DMS79 treated with DMSO at 0.1 percent for 48 hours (cell line): ENCODE data around the gene NTNG1.

Experiments
- DNase-seq: peaks from one replicate; lab custom pipeline; 2025; lab: John Stamatoyannopoulos, UW

NTNG1 gene

DNA sequence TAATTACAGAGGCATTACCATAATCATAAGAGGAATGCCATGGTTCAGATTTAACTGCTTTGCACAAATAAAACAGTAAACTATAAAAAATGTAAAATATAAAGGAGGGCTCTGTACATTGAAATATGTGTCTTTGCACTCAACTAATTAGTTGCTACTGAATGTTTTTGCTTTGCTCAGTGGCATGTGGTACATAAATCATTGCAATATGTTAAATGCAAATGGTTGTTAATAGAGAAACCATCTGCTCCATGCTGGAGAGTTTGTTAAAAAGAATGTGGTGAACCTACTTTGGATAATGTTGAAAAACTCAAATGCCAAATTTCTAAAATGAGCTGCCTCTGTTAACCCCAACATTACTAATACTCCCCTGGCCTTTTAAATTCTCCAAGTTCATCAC lies 201.5 kb downstream of the NTNG1 start:
- no peak for DNase-seq

DNA sequence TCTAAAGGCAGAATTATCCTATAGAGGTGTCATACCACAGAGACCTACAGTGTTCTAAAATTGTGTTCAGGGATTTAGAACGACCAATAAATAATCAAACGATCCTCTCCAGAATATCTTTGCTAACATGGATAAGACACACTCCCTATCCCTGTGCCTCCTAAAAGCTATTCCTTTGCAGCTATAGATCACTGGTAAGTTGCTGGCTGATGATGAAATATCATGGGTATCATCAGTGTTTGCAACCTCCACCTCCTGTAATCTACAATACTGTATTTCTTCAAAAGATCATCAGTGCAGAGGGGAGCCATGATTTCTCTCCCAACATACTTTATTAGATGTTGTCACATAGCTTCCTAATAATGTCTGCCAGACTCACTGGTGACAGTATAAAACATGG lies 201.9 kb downstream of the NTNG1 start:
- no peak for DNase-seq

DNA sequence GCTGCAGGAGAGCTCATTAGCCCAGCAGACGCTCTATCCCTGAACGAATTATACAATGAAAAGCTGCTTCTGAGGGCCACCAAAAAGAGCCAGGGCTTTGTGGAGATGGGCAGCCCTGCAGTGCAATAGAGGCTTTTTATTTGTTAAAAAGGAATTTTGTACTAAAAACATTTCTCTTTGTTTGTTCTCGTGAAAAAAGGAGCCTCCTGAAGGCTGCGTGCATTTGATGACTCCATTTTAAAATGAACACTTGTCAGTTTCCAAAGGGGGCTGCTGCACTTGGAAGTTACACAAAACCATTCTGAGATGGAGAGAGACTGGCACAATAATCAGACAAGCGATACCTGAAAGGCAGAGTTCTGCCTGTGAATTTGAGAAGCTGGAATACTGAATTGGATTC lies 202.8 kb downstream of the NTNG1 start:
- DNase-seq = no peak

DNA sequence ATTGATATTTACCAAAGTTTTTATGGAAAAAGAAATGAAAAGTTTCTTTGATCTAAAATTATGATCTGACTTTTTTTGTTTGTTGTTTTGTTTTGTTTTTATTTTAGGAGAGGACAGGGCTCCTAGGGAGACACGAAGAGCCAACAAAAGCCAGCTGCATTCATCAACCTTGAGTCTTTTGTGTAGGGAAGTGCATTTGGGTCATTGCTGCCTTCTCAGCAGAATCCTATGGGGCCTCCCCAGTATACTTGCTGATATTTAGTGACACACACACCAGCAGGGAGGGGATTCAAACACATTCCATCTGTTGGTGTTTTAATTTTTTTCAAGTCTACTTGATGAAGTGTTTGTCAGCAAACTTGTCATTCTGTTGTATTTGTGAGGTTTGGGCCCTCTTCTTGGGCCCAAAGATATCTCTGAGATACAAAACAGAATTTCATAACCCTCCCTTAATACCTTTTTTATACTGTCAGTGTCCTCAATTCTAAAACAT lies 203.5 kb downstream of the NTNG1 start:
- DNase-seq = no peak

DNA sequence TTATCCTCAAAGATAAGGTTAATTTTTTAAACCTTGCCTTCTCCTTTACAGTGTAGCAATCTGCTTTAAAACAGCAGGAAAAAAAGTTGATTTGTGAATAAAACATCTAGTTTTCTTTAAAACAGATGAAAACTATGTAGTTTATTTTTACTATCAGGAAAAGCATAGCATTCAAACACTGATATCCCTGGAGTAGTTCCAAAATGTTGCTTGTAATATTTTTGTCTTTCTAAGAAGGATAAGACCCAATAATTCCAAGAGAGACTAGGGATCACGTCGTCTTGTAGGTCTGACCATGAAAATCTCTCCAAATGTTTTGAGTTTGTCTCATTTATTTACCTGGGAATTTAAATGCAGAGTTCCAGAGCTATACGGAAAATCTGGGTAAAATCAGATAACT lies 204.0 kb downstream of the NTNG1 start:
- DNase-seq = no peak

DNA sequence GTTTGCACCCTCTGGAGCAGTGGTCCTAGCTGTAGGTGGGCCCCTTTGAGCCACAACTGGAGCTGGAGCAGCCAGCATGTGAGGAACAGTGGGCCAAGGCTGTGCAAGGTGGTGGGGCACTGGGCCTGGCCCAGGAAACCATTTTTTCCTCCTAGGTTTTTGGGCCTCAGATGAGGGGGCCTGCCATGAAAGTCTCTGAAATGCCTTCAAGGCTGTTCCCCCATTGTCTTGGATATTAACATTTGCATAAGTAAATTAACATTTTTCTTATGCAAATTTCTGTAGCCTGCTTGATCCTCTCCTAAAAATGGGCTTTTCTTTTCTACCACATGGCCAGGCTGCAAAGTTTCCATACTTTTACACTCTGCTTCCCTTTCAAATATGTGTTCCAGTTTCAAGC lies 212.0 kb downstream of the NTNG1 start:
- DNase-seq = no peak

DNA sequence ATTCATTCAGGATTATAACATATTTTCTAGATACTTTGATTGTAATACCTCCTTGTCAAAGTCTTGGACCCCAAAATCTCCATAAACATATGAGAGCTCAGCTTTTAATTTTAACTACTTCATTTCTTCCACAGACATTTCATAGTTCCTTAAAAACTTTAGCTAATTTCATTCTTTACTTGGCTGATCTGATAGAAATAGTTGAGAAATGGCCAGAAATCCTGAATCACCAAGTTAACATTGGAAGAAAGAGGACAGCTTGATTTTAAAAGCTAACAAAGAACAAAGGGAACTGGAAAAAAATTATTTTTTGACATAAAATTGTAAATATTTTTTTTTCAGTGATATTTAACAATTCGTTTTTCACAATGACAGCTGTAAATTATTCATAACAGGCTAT lies 216.5 kb downstream of the NTNG1 start:
- no peak for DNase-seq

DNA sequence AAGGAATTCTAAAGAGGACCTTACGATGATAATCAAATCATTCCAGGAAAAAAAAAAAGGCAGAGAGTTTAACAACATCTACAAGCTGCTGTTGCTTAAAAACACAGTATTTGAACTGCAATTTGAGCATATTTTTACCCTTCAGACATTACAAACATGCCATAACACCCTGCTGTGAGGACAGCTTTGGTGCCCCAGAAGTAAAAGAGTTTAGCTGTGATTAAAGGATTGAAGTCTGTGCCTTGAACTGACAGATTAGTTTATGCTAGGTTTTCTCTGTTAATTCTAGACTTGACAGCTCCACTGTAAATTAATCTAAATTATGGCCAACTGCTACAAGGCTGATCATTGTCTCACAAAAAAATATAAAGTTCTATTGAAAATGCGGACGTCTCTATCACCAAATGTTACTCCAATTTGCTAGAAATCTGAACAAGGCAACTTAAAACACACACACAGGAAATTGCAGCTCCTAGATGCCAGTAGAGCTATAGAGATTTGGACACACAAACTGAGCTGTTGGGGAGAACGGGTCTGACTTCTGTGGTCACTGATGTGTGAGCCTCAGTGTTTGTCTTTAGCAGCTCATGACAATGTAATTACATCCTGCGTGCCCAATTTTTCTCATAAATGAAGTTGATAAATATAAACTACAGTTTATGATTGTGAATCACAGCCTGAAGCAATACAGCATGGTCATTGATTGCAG lies 217.9 kb downstream of the NTNG1 start:
- no peak for DNase-seq

DNA sequence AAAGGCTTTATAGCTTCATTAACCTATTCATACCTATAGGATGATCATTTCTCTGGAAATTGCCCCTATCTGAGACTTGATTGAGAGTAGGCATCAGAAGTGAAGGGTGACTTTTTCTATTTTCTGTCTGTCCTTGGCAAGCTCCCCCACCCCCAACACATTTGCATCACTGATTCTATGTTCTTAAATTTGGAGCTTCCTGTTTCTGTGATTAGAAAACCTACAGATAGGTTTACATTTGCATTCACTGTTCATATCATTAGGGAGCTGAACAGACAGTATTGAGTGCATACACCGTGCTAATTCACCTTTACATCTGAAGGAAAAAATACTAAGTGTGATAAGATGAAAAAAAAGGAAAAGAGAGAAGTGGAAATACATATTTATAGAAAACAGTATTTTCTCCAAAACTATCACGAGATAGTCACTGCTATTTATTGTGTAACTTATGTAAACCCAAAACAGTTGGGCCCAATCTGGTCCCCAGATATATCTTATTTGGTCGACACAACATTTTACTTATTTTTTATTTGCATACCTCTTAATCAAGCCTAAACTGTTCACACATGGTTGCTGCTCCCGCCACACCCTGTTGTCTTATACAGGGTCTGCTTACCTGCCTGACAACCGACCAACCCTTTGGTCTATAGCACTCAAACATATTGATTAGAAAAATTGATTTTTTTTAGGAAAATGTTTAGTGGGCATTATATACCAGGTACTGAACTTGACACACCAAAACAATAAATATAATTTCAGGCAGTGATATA lies 218.8 kb downstream of the NTNG1 start:
- DNase-seq = no peak

DNA sequence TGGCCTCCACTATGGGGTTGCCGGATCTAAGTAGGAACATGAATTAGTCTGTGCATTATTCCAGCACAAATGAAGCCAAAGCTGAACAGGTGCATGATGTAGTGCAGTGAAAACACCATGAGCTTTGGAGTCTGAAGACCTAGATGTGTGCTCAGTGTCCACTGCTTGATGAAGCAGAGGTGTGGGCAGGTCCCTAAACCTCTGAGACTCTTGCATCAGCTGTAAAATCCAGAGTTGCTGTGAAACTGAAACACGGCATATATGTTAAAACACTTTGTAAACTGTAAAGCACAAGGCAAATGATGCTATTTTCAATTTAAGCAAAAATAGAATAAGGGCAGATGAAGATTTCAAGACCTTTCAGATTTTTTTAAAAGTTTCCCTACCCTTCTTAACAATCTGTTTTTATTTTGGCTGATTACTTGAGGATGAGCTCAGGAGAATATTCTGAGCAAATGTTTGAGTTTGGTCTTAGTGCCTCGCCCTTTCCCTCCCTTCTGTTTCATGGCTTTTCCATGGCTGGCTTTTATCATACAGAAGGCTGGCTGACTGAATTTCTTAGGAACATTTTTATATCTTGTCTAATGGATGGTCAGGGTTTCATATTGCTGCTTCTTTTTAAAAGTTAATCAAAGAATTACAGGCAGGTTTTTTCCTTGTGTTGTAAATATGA lies 221.8 kb downstream of the NTNG1 start:
- no peak for DNase-seq

DNA sequence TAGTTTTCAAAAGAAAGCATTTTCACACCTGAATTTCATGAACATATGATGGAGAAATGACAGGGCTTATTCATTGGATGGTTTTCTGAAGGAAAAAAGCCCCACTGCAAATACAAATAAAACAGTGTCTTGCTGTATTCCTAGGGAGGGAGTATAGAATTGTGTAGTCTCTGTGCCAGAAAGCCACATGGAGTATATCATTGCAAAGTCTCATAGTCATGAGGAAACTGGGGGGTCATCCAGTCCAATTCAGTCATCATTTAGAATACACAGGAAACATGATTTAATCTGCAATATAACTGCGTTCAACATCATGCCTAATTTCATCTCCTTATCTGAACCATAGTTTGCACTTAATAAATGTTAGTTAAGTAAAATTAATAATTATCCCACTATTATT lies 222.3 kb downstream of the NTNG1 start:
- DNase-seq = no peak

DNA sequence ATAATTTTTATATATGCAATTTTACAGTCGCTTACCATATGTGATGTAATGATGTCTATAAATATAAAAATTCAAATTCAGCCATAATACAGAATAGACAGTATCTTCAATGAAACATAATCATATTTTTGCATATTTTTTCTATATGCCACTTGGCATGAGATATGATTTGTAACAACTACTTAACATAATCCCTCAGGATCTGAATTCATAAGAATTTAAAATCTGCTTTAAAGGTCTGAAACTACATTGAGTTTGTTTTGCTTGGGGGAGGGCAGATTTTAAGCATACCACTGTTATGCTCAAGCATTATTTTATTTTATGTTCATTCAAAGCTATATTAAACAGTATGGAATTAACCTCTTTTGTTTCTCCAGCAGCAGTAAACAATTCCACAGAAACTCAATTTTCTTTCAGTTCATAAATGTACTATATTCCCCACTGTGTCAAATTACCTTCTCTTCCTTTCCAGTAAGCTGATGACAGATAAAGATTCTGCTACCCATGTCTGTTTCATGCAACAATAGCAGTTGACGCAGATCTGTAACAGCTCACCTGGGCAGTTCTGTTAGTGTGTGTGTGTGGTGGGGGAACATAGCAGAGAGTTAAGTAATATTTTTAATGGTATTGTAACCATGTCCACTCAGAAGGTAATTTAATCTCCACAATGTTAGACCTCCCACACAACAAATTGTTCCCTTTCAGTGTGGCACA lies 224.8 kb downstream of the NTNG1 start:
- DNase-seq = no peak

DNA sequence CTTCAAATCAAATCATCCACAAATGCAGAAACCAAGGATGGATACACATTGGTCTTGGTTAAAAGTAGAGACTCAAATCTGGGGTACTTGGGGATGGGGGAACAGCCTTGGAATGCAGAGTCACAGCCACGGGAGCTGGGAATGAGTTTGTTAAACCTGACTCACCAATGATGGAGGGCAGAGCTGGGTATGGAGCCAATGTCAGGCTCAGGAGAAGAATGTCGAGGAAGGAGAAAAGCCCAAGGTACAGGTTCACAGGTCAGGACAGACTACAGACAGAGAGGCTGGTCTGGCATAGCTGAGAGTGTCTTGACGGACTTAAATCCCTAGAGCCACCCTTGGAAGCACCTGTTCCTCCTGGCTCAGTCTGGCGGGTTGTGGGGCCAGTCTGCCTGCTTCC lies 237.6 kb downstream of the NTNG1 start:
- no peak for DNase-seq

DNA sequence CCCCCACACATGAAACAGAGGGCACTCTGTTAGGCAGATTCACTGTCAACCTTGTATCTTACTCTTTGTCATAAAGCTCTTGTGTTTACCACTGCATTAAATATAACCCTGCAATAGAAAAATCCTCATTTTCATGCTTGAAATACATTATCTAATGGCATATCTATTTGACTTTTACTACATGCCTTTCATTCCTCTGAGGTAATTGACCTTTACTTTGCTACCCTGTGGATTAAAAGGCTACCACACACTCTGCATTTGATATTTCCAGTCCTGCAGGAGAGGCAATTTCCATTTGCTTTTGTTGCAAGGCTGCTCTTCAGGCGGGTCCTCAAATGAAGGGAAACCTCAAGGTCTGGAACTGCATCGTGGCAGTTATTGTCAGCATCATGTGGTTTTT lies 238.0 kb downstream of the NTNG1 start:
- DNase-seq = no peak

DNA sequence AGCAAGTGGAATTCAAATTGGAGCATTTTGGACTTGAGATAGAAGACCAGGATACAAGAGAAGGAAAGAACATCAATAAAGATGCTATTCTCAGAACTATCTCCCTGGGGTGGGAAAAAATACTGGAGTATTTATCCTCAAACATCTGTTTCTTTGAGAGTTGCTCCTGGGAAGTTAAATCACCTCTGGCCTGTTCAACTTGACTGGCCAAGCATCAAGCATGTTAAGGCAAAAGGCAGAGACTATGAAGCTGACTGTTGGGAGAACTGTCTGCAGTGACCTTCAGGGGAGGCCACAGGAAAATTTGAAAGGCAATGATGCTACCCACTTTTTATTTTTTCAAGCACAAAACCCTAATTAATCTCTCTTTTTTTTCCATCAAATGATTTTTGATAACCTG lies 239.0 kb downstream of the NTNG1 start:
- no peak for DNase-seq

DNA sequence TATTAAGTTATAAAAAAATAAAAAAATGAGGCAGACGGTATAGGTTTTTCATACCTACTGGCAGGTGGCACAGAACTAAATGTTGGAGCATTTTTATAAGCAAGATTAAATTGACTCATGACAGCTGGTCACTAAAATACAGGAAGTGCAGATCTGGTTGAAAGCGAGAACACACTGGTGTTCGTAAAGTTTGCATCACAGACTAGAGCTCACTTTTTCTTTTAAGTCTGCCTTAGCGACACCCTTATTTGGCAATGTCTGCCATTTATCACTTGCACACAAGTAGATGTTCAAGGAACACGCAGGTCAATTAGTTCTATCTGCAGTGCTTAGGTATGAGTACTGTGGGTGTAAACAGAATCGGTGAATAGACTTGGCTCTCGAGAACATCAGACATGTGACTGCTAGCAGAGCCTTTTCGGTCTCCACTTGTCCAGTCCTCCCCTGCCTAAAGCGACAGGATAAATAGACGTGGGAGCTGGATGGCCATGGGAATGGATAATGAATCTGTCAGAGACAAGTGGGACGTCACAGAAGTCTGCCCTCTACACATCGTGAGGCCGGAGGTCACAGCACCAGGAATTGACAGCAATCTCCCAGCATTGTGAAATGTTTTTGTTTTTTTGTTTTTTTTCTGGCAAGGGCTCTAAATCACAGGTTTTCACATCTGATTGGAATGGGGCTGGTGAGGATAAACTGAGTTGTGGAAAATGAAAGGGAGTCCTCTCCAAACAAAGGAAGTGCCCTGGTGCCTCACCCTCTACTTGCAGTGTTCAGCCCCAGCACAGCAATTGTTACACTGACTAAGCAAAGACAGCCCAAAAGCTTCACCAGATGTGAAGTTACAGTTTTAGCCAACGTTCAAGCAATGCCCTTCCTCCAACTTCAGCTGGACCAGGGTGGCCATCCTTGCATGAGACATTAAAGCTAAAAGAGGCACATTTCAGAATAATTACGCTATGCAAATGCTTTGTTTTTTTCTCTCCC lies 248.9 kb downstream of the NTNG1 start:
- DNase-seq = no peak

DNA sequence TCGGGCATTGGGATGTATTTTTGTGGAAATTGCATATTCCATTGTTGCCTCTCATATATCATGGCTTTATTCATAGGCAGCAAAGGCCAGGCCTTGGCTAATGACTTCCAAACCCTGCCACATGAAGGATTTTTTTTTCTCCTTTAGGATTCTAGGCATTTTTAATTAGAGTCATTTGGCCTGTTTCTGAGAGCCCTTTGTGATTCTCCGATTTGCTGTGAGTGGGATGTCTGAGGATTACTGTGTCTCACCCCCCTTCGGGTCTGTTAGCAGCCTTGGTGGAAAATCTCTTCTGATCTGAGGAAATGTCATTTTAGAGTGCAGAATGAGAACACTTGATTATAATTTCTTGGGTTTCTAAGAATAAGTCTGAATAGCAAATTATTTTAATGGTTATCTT lies 253.5 kb downstream of the NTNG1 start:
- no peak for DNase-seq

DNA sequence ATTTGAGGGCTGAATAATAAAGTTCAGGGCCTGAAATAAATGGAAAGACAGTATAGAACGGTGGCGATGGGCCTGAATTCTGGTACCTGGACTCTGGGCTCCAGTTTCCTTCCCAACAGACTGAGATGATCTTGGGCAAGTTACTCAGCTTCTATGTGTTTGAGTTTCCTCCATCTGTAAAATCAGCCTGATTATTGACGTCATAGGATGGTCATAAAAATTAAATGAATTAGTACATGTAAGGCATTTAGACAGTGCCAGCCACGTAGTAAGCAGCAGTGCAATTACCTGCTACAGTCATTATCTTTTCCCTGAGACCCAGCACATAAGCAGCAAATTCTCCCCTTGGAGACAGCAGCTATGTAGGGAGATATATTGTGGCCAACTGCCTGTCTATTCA lies 260.9 kb downstream of the NTNG1 start:
- DNase-seq = no peak

DNA sequence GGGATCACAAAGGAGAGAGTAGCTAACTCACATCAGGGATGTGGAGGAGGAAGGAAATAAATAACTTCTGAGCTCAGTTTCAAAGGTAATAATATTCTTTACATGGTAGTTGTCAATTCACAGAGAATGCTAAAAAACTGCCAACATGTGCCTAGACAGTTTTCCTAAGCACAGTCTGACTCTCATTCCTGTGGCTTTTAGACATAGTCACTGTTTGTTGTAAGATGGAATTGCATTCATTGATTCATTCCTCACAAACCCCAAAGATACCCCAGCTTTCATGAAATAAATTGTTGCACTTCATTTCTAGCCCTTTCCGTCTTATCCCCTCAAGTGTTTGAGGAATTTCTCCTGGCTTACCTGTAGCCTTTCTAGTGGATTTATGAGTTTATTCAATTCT lies 263.9 kb downstream of the NTNG1 start:
- no peak for DNase-seq

DNA sequence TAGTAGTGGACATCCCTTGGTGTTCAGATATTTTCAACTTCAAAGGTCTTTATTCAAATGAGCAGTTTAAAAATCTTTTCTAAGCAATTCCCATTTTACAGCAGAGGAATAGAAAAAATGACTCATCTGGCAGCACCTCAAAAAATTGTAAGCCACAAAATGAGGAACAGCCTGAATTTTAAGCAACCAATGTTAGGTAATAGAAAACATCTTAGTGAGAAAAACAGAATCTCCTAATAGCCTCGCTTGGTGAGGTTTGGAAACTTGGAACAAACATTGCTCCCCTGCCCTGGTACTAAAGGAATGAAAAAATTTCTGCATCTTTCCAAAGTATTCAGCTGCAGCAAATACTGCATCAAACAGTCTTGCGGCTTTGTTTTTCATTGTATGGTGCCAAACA lies 264.4 kb downstream of the NTNG1 start:
- no peak for DNase-seq

DNA sequence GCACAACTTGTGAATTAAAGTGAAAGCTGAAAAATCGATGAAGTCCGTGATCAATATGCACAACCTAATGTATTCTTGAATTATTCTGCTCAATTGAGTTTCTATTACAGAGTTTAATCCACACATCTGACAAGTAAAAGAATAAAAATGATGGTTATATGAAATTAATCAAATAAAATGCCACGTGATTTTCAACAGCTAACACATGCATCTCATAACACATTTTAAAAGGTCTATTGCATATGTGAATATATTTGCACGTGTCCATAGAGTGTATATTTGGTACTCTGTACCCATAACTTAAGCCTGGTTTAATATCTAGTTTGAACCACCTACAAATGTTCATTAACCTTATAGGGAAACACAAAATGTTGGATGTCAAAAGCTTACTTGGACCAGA lies 266.2 kb downstream of the NTNG1 start:
- no peak for DNase-seq
